K562 (cell line): ENCODE data around the gene NFE2. TPM values are rescaled to one million over a fixed set of nuclear protein-coding genes. Genes with fewer than 3 reads are reported as not detected.
A peak's percentile ranks its signal among the peaks of the same experiment; 100 is the strongest.

ENCODE experiments used
- ATAC-seq: fragments of 200-7000 bp; cut with Tn5 transposase; 3 replicates; pipeline ENCODE4 v1.9.1; 2020; ENCODE audit warnings: moderate library complexity
- BruUV-seq: library from RNA; stranded (reverse); fragments of 400-500 nt; replicated peaks from 2 replicates; lab custom pipeline; 2021; lab: Mats Ljungman, UMichigan
- CTCF ChIA-PET: fragments of 300-600 bp; formaldehyde crosslinking; extraction: SDS; loops from one replicate; lab custom pipeline; 2021; ENCODE audit warnings: low intra/inter-chr PET ratio; lab: Yijun Ruan, JAX
- POLR2A ChIA-PET: fragments of 300-600, 350-650 bp; sonication (Branson Sonifier 250); formaldehyde crosslinking; extraction: SDS; loops from one replicate; lab custom pipeline; 2021; ENCODE audit warnings: antibody characterized with exemption, inconsistent platforms; lab: Yijun Ruan, JAX
- DNase-seq, 4 experiments: peaks; one replicate each; pipeline versions ENCODE4 v3.0.0 to v3.0.0-alpha.2; 2011 to 2018; ENCODE audit warnings: low spot score in 3 of 4, mixed read lengths in 3 of 4; ENCODE audit errors: extremely low read depth in 1 of 4
- FAIRE-seq: peaks from 2 replicates; lab custom pipeline; 2011; peaks lifted over from hg19 to GRCh38; lab: Jason Lieb, UNC
- H2AFZ ChIP-seq: 2 replicates; pipeline ENCODE4 v1.6.0; 2011; ENCODE audit warnings: low read depth, low read length, control low read depth, inconsistent platforms
- H3K27ac ChIP-seq: fragments of 200-600 bp; 3 replicates; pipeline ENCODE4 v1.8.0; 2011; ENCODE audit warnings: low read depth, mild to moderate bottlenecking, control low read depth, inconsistent platforms, low read length, moderate library complexity, mixed read lengths; ENCODE audit errors: extremely low read depth
- H3K27me3 ChIP-seq, 2 experiments: fragments of 300-600 bp in 1 of 2; 2 replicates in 1 of 2; 3 replicates in 1 of 2; pipeline versions ENCODE4 v1.6.0 to v1.8.0; 2011; ENCODE audit warnings: inconsistent platforms in 2 of 2, low read length in 2 of 2, mild to moderate bottlenecking in 1 of 2, mixed read lengths in 1 of 2, moderate library complexity in 1 of 2; ENCODE audit not compliant: control insufficient read depth in 2 of 2, insufficient read depth in 2 of 2
- H3K36me3 ChIP-seq: fragments of 300-600 bp; 3 replicates; pipeline ENCODE4 v1.8.0; 2011; ENCODE audit warnings: mild to moderate bottlenecking, low read length, inconsistent platforms; ENCODE audit not compliant: control insufficient read depth, insufficient read depth
- H3K4me1 ChIP-seq, 2 experiments: fragments of 200-600 bp in 1 of 2; replicated peaks in 1 of 2; 2 replicates in 1 of 2; 3 replicates in 1 of 2; pipeline versions ENCODE4 v1.5.1 to v1.8.0; 2011; ENCODE audit warnings: inconsistent platforms in 2 of 2, low read length in 2 of 2, mild to moderate bottlenecking in 1 of 2, mixed read lengths in 1 of 2, moderate library complexity in 1 of 2; ENCODE audit not compliant: control insufficient read depth in 2 of 2, insufficient read depth in 2 of 2
- H3K4me2 ChIP-seq: 2 replicates; pipeline ENCODE4 v1.6.1; 2011; ENCODE audit warnings: low read length, control low read depth, inconsistent platforms, mixed read lengths; ENCODE audit not compliant: insufficient read depth
- H3K4me3 ChIP-seq: fragments of 200-600 bp; sonication (generic), shearing (Covaris generic); 2 replicates; pipeline ENCODE4 v1.5.1; 2016; ENCODE audit warnings: control low read depth, inconsistent platforms
- H3K79me2 ChIP-seq: fragments of 200-600 bp; 3 replicates; pipeline ENCODE4 v1.8.0; 2011; ENCODE audit warnings: low read length, inconsistent platforms; ENCODE audit not compliant: control insufficient read depth, insufficient read depth
- H3K9ac ChIP-seq, 2 experiments: 2 replicates each; pipeline versions ENCODE4 v1.6.0 to v1.6.1; 2011; ENCODE audit warnings: low read depth in 2 of 2, low read length in 2 of 2, control low read depth in 1 of 2, inconsistent platforms in 1 of 2, mild to moderate bottlenecking in 1 of 2, mixed read lengths in 1 of 2; ENCODE audit not compliant: insufficient read depth in 1 of 2
- H3K9me1 ChIP-seq: one replicate; pipeline ENCODE4 v1.6.0; 2011; ENCODE audit warnings: inconsistent platforms, mild to moderate bottlenecking, low read length, moderate library complexity; ENCODE audit not compliant: control insufficient read depth, insufficient read depth
- H3K9me3 ChIP-seq: replicated peaks from 2 replicates; pipeline ENCODE4 v1.5.1; 2011; ENCODE audit warnings: low read depth, low read length, inconsistent platforms; ENCODE audit not compliant: control insufficient read depth, insufficient read depth
- H4K20me1 ChIP-seq: replicated peaks from 2 replicates; pipeline ENCODE4 v1.6.1; 2011; ENCODE audit warnings: low read length, inconsistent platforms, mixed read lengths; ENCODE audit not compliant: control insufficient read depth, insufficient read depth
- CBFA2T2 ChIP-seq: fragments of 450-650 bp; conservative IDR thresholded peaks from 2 replicates; pipeline ENCODE4 v1.6.1; 2017; ENCODE audit warnings: mild to moderate bottlenecking
- CBX3 ChIP-seq, 2 experiments: IDR thresholded peaks; 1 replicate in 1 of 2; 2 replicates in 1 of 2; pipeline ENCODE4 v1.6.1; 2012; ENCODE audit warnings: inconsistent platforms in 2 of 2, low read length in 2 of 2, borderline replicate concordance in 1 of 2, control low read depth in 1 of 2
- NR2C1 ChIP-seq, 2 experiments: fragments of 450-650 bp; IDR thresholded peaks; 2 replicates each; pipeline ENCODE4 v1.6.1; 2017; ENCODE audit warnings: mild to moderate bottlenecking in 2 of 2, antibody characterized with exemption in 1 of 2, inconsistent platforms in 1 of 2, missing compliant biosample characterization in 1 of 2, missing genetic modification characterization in 1 of 2
- PML ChIP-seq: IDR thresholded peaks from 2 replicates; pipeline ENCODE4 v1.6.1; 2012; ENCODE audit warnings: low read length, inconsistent platforms
- SAP30 ChIP-seq: fragments of 200-600 bp; sonication (generic); IDR thresholded peaks from 2 replicates; pipeline ENCODE4 v1.6.1; 2012; ENCODE audit warnings: borderline replicate concordance, low read depth, mild to moderate bottlenecking, moderate library complexity, low read length, control low read depth, inconsistent platforms; ENCODE audit not compliant: insufficient read depth, poor library complexity, severe bottlenecking
- SREBF2 ChIP-seq: sonication (generic); formaldehyde crosslinking; IDR thresholded peaks from 2 replicates; pipeline ENCODE4 v1.4.0; 2020; ENCODE audit warnings: mild to moderate bottlenecking, missing genetic modification reagents
- YY1 ChIP-seq, 3 experiments: IDR thresholded peaks; 2 replicates each; pipeline ENCODE4 v1.6.1; 2011; ENCODE audit warnings: low read length in 2 of 3, mild to moderate bottlenecking in 2 of 3, moderate library complexity in 2 of 3, borderline replicate concordance in 1 of 3, control low read depth in 1 of 3, low read depth in 1 of 3; ENCODE audit not compliant: insufficient read depth in 3 of 3, insufficient replicate concordance in 2 of 3, control insufficient read depth in 1 of 3, insufficient read length in 1 of 3; ENCODE audit errors: extremely low read depth in 1 of 3
- ZNF354B ChIP-seq: fragments of 250-450 bp; sonication (Bioruptor Pico); IDR thresholded peaks from 2 replicates; pipeline ENCODE4 v1.4.0; 2020
- ZNF780A ChIP-seq: fragments of 250-450 bp; sonication (Bioruptor Pico); IDR thresholded peaks from 2 replicates; pipeline ENCODE4 v1.5.0; 2021; ENCODE audit warnings: mild to moderate bottlenecking
- WGBS: fragments of 100-300 bp; shearing (Covaris generic); methylation state at CpG from one replicate; pipeline ENCODE4 v1.1.6; 2016; ENCODE audit warnings: low coverage, mixed read lengths; ENCODE audit not compliant: insufficient coverage; ENCODE audit errors: missing lambda C conversion rate; 5-methylcytosine and 5-hydroxymethylcytosine counted together
- in situ Hi-C: fragments of 300-500 bp; cut with MboI; formaldehyde crosslinking; loops from 4 replicates; pipeline ENCODE4 v1.15.0; 2018; ENCODE audit warnings: inconsistent platforms, mixed read lengths
- intact Hi-C: fragments of 100-400 bp; cut with micrococcal nuclease; formaldehyde crosslinking; loops from 2 replicates; pipeline ENCODE4 v1.14.2; 2022
- polyA plus RNA-seq, 8 experiments: library from polyadenylated mRNA; depleted of rRNA in 4 of 8; stranded (reverse) in 5 of 8; unstranded in 3 of 8; fragments of >200 nt; fragmentation: Nextera tagmentation in 2 of 8; fragmentation: Illumina TruSeq in 1 of 8; extraction: Ambion mirVana in 2 of 8; extraction: Trizol in 1 of 8; gene quantifications; 2 replicates each; pipeline versions ENCODE4 v1.2.1 to v1.2.3, GENCODE V29; 2011 to 2014; ENCODE audit warnings: inconsistent platforms in 1 of 8, missing spikeins in 1 of 8
- total RNA-seq, 7 experiments: library from RNA; depleted of rRNA in 6 of 7; stranded (reverse); fragments of >200 nt in 6 of 7; fragmentation: Illumina TruSeq in 2 of 7; extraction: Trizol in 2 of 7; gene quantifications; 2 replicates each; pipeline versions ENCODE4 v1.2.1 to v1.2.3, GENCODE V29; 2011 to 2021; ENCODE audit warnings: low replicate concordance in 1 of 7
- TF ChIP-seq, protein P1 (sequence below): fragments of 250-450 bp; sonication (Bioruptor Pico); IDR thresholded peaks from 2 replicates; pipeline ENCODE4 v1.9.0; 2021; ENCODE audit warnings: mild to moderate bottlenecking, inconsistent platforms

The NFE2 gene
- total and polyA plus RNA-seq, 9 of the 15 experiments (the other 6 are each of a cell fraction or from before 2014, with no cell fraction given) = 12.3 to 282 (median 208) TPM

DNA sequence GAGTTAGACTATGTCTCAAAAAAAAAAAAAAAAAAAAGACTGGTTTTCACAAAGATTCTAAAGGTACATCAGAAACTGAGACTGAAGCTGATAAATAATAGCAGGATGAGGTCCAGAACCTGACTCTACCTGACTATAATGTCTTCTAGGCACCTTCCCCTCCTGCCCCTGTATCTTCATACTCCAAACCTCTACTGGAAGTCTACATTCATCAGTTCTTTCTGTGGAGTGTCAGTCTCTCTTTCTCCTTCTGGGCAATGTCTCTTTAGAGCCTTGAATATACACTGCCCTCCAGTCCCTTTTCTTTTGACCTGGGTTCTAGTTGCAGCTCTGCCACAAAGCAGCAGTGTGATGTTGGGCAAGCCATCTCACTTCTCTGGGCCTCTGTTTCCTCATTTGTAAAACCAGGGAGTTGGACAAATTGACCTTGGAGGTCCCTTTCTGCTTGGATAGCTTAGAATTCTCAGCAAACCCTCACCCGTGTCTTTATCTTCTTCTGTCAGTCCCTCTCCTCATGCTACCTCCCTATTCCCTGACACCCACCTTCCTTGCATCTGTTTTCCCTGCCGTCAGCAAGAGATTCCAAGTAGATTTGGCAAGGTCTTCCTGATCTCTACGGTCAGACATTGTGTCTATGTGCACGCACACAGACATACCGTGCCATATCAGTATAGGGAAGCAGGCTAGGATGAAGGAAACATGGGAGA, 4.3 kb downstream of the NFE2 start (continued):
- TF ChIP-seq NR2C1 (IDR thresholded peaks at IDR 0.05) (no peak), NR2C1 (tag; IDR thresholded peaks at IDR 0.05) (0 out of 2 replicates have a peak, but pooled peaks have one; percentile 4)

DNA sequence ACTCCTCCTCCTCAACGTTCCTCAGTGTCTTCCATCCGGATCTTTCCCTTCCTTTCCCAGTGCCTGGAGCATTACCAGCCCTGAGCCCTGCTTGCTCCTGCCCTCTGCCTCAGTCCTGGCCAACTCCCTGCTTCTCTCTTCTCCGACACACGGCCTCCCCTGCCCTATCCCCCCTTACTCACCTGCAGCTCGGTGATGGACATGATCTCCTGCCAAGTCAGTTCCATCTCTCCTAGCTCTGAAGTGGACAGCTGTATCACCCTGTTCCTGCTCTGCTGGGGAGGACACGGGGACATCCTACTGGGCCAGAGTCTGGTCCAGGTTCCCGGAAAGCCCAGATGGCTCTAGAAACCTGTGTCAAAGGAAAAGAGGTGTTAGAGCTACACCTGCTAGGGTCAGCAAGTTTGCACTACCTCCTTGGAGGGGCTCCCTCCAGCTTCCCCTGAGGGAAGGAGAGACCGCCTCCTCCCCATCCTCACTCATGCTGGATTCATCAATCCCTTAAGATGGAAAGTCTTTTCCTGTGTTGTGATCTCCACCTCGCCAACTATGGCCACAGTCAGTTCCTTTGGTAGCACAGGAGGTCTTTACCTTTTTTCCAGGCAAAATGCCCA, 5.8 kb downstream of the NFE2 start:
- CTCF ChIA-PET = interaction anchor here (0.6 to 4.1 kb wide), 5 partner anchors 7 to 84 kb away, joined by 3 to 33 read pairs (median 10); no protein-coding TSS in a partner anchor
- Histone ChIP-seq H3K9me3 (no peaks in the 10 kb centered on the region), H3K27ac (peak overlapping the region; percentile 84), H2AFZ (no peak overlapping the region), H3K4me1 (peaks cover 28 to 31% of the 10 kb centered on the region in 2 experiments; a peak in 4 of 5 replicates), H3K79me2 (peaks cover 98% of the 10 kb centered on the region), H3K27me3 (no peaks in the 10 kb centered on the region; a peak in 1 of 5 replicates), H3K4me3 (peak overlapping the region; percentile 53), H3K9ac (peak overlapping the region; percentile 67 to 90), H3K36me3 (peaks cover 88% of the 10 kb centered on the region), H4K20me1 (peaks cover 13% of the 10 kb centered on the region; the same call in 1 of the 2 replicates), H3K9me1 (no peaks in the 10 kb centered on the region), H3K4me2 (peak overlapping the region; percentile 99)
- POLR2A ChIA-PET = interaction anchor here (0.6 to 9.8 kb wide), 13 partner anchors 10 to 175 kb away, joined by 3 to 155 read pairs (median 8); partner anchors contain the start of genes CBX5, COPZ1 and HNRNPA1
- ATAC-seq (peak; percentile 1), DNase-seq (no peak), FAIRE-seq (peak; percentile 56)
- in situ Hi-C loops = loop anchor here (5.0 to 10.0 kb wide), 2 partner anchors 32 to 70 kb away; partner anchors contain the start of genes COPZ1 and GPR84
- WGBS = under 1% methylated on average over 9 of the region's 9 CpGs
- BruUV-seq = no TSS peak
- intact Hi-C loops = loop anchor here (1.0 to 10.0 kb wide), 4 partner anchors 12 to 280 kb away; no protein-coding TSS in a partner anchor
- TF ChIP-seq, protein P1, sequence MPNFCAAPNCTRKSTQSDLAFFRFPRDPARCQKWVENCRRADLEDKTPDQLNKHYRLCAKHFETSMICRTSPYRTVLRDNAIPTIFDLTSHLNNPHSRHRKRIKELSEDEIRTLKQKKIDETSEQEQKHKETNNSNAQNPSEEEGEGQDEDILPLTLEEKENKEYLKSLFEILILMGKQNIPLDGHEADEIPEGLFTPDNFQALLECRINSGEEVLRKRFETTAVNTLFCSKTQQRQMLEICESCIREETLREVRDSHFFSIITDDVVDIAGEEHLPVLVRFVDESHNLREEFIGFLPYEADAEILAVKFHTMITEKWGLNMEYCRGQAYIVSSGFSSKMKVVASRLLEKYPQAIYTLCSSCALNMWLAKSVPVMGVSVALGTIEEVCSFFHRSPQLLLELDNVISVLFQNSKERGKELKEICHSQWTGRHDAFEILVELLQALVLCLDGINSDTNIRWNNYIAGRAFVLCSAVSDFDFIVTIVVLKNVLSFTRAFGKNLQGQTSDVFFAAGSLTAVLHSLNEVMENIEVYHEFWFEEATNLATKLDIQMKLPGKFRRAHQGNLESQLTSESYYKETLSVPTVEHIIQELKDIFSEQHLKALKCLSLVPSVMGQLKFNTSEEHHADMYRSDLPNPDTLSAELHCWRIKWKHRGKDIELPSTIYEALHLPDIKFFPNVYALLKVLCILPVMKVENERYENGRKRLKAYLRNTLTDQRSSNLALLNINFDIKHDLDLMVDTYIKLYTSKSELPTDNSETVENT = no peak
- TF ChIP-seq CBX3 (IDR thresholded peaks at IDR 0.05; ENCODE audit: borderline replicate concordance in 1 of 2, low read length in 2 of 2) = no peak
- no peak for TF ChIP-seq YY1 (IDR thresholded peaks at IDR 0.05; ENCODE audit: borderline replicate concordance in 1 of 3, control insufficient read depth in 1 of 3, extremely low read depth in 1 of 3, insufficient read depth in 3 of 3, insufficient read length in 1 of 3, insufficient replicate concordance in 2 of 3, low read depth in 1 of 3, low read length in 2 of 3)
- TF ChIP-seq CBFA2T2 = 0 out of 2 replicates have a peak, but pooled peaks have one; percentile 12
- TF ChIP-seq PML = no peak
- no peak for TF ChIP-seq SREBF2 (CRISPR knock-in tag)
- no peak for TF ChIP-seq ZNF354B (CRISPR knock-in tag)
- no peak for TF ChIP-seq ZNF780A
- TF ChIP-seq SAP30 = no peak
